SK-N-DZ (cell line): ENCODE data around the gene CXCR2.
"Not testable (repeated sequence)": the region's sequence is repeated elsewhere in the genome, so short reads cannot be mapped to it uniquely, and the experiment has no call there.

Source experiments
- DNase-seq: peaks from one replicate; pipeline ENCODE4 v3.0.0-alpha.2; 2015; ENCODE audit warnings: low spot score

CXCR2 gene

DNA sequence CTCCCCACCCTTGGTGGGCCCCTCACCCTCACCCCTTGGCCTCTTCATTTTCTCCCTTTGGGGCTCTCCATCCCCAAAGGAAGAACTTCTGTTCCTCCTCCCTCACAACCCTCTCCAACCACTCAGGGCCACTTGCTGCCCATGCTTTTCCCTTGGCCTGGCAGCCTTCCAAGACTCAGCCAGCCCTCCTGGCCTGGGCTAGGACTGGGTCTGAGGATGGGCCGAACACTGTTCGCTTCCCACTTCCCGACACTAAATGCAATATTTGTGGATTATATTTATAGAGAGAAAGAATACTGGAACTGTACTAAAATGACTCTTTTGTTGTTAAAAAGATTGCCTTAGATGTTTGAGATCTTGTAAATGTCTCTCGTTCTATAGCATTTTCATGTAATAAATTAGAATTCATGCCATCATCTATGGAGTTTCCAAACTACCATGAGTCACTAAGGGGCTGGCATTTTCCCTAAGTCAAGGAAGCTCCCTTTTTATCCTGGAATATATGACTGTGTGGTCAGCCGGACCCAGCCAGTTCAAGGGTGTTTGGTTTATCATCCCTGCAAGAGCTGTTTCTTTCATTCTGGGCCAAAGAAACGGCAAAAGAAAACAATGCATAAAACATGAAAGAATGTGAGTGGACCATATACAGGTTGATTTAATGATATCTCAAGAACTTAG lies 3.8 kb downstream of the CXCR2 start:
- DNase-seq, result no peak

DNA sequence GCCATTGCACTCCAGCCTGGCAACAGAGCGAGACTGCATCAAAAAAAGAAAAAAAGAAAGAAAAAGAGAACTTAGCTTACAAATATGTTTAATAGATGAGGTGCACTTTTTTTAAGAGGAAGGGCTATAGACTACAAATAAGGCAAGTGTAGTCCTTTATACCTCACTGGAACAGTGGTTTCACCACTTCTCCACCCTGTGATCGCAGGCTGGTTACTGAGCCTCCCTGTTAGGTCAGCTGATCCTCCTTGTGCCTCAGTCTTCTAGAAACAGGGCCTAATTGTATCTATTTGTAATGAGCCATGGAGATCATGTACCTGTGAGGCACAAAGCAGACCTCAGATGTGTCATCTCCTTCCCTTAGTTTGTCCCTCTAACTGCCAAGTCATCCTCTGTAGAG lies 4.5 kb downstream of the CXCR2 start:
- no peak for DNase-seq

DNA sequence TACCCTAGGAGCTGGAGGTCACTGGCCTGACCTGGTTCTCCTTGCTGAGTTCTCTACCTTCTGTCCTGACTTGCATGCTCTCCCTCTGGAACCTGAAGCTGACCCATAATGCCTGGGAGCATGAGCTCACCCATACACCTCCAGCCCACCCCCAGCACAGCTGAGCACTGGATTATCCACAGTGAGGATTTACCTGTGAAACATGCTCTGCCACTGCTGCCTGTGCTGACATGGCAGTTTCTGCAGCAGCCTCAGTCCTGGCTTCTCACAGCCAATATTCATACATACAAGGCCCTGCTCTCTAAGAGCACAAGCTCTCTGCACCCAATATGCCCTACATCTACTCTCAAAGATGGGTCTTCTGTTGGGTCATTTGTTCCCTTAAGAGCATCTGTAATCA lies 5.0 kb downstream of the CXCR2 start:
- no peak for DNase-seq

DNA sequence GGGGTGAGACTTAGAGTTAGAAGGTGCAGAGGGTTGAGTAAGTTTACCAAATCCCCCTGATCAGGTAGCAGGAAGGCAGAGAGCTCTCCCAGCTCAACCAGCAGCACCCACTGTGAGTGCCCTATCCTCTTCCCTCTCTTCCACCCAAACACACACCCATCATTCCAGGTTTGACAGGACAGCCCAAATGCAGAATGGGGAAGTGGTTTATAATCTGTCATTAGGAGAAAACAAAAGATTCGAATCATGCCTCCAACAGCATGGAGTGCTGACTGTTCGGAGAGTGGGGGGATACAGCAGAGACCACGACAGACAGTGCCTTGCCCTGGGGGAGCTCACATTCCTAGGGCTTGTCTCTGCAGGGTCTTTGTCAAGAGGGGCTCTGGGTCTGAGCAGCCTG lies 11.7 kb downstream of the CXCR2 start:
- no peak for DNase-seq

DNA sequence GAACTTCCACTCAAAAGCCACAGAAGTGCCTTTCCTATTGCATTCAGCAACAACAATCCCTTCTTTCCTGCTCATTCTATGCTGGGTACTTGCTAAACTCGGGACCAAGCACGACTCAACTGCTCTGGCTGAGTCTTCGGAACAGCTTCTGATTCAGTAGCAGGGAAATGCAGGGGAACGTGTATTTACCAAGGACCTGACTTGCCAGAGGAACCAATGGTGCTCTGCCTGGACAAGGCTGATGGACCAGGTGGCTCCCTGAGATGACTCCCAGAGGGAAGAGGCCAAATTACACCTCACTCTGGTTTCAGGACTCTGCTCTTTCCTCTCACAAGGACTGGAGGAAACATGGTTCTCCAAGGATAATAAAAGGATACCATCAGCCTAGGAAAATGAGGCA lies 12.2 kb downstream of the CXCR2 start:
- no peak for DNase-seq

DNA sequence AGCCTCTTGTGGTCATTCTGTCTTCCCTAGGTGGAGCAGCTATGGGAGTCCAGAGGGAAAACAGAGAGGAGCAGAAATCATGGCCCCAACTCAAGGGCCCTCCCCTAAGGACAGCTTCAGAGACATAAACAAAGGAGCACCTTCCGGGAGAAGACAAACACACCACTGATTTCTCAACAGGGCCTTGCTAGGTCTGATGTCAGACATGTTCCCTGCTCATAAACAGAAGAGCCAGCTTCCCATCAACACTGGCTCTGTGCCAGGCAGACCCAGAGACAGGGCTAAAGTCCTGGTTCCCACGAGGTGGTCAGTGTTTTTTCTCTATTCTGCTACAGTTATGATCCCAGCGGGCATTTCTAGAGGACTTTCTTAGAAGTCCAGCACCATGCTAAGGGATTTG lies 19.3 kb downstream of the CXCR2 start:
- no peak for DNase-seq

GRCh38 chr2:218146056-218146455 lies 20.2 kb downstream of the CXCR2 start:
- DNase-seq, result no peak

DNA sequence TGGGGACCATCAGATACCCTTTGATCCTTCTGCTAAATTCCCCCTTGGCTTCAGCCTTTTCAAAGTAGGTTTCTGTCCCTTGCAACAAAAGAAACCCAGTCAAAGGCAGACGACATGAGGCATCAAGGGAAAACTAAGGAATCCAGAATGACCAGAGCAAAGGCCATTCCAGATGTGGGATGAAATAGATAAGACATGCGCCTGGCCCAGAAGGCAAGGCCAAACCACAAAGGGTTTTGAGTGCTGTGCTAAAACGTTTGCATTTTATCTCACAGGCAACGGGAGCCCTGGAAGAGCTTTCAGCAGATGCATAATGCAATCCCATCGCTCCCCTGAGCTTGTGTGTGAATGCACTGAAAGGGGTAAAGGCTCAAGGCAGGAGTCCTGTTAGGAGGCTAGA lies 23.3 kb downstream of the CXCR2 start:
- DNase-seq, result no peak

DNA sequence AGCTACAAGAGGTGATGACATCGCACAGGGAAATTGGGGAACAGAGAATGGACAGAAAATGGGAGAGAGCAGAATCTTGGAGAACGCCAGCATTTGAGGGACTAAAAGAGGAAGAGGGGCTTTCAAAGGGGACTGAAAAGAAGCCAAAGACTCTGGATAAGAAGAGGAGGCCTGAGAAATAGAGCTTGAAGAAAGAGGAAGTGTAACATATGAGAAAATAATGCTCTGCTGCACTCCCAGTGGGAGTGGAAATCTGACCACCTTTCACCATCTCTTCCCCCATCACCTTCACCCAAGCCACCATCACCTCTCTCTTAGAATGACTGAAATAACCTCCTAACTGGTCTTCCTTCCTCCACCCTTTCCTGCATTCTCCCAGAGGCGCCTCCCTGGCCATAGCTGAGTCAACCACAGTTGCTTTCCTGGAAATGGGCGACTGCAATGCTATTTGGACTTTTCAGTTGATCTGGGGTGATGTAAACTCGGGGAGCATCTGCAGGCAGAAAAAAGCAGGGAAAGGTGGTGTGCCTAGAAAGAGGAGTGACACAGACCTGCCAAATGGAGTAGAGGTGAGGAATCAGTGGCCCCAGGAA lies 24.1 kb downstream of the CXCR2 start:
- no peak for DNase-seq

DNA sequence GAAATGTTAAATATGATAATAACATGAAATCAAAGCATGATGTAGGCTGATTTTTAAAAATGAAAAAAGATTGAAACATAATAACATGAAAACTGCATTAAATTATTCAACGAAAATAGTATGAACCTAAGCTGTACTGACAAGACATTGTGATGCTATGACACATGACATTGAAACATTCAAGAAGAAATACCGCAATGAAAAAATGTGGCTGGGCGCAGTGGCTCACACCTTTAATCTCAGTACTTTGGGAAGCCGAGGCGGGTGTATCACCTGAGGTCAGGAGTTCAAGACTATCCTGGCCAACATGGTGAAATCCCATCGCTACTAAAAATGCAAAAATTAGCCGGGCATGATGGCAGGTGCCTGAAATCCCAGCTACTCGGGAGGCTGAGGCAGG lies 26.3 kb downstream of the CXCR2 start:
- no peak for DNase-seq

- no peak for DNase-seq
Observed at GRCh38 chr2:218152777-218153176, 26.9 kb downstream of the CXCR2 start.

DNA sequence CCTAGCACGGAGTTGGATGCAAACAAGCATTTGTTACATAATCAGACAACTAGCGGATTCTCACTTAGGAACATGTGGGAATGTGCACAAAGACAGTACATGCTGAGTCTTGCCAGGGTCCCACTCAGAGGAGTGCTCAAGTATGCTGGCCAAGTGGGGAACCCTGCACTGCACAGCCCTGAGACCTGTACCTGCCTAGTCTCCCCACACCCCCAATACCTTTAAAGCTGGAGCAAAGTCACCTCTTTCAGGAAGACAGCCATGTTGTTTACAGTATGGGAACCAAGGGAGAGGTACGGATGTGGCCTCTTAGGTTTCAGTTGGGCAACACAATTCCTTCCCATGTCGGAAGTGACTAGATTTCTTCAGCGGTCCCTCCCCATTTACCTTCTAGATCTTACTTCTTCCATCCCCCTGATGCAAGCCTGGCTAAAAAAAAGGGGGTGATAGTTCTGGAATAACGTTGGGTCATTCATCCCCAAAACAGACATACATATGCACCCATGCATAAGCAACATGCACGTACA lies 30.2 kb downstream of the CXCR2 start:
- DNase-seq, result no peak

DNA sequence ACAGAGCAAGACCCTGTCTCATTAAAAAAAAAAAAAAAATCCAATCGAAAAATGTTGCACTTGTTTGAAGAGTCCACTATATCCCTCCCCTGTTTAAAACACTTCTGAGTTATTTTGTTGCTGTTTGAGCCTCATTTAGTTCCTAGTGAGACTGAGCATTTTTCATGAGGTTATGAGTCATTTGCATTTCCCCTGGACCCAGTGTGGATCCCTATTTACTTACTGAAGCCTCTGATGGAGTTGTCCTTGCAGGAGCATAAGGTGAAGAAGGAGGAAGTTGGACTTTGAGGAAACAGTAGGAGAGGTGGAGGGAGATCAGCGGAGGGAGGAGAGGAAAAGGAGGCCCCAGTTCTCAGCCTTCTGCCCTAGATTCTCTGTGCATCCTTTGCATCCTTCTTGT lies 35.8 kb downstream of the CXCR2 start:
- DNase-seq, result no peak

GRCh38 chr2:218162814-218163213 lies 37.0 kb downstream of the CXCR2 start:
- no peak for DNase-seq

GRCh38 chr2:218166791-218167190 lies 41.0 kb downstream of the CXCR2 start, which contains the start of gene CXCR1:
Gene CXCR1 (minus strand): TSS chr2:218166962. CDS start chr2:218165211, 1,751 bp downstream.
- DNase-seq, result no peak

- DNase-seq, result no peak
Observed at GRCh38 chr2:218168016-218168415, 42.2 kb downstream of the CXCR2 start.

DNA sequence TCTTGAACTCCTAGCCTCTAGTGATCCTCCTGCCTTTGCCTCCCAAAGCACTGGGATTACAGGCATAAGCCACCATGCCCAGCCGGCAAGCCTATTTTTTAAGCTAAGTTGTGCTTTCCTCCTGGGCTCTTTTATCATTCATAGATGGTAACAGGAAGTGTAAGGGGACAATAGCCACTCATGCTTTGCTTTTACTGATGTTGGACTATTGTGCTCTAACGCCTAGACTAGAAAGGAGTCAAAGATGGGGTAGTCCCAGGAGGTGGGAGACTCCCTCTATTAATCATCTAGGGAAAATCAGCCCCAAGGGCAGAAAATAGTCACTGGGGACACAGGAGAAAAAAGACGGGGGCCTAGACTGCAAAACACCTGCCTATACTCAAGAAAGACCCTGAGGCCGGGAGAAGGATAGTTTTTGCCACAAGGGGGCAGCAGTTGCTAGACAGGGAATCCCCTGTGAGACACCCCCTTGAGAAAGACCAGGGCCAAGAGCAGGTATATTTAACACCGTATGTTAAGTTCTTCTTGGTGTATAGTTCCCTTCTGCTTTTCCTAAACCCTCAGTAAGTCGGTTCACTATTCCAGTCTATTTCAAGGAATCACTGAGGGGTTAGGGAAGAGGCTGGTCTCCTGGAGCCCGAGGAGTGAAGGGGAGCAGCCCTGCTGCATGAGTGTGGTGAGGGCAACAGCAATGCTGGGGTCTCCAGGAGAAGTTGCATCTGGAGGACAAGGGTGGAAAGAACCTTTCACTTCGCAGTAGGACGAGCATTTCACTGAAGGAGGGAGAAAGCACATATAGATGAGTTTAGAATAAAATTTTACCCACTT lies 43.0 kb downstream of the CXCR2 start:
- DNase-seq, result peak; percentile 54

DNA sequence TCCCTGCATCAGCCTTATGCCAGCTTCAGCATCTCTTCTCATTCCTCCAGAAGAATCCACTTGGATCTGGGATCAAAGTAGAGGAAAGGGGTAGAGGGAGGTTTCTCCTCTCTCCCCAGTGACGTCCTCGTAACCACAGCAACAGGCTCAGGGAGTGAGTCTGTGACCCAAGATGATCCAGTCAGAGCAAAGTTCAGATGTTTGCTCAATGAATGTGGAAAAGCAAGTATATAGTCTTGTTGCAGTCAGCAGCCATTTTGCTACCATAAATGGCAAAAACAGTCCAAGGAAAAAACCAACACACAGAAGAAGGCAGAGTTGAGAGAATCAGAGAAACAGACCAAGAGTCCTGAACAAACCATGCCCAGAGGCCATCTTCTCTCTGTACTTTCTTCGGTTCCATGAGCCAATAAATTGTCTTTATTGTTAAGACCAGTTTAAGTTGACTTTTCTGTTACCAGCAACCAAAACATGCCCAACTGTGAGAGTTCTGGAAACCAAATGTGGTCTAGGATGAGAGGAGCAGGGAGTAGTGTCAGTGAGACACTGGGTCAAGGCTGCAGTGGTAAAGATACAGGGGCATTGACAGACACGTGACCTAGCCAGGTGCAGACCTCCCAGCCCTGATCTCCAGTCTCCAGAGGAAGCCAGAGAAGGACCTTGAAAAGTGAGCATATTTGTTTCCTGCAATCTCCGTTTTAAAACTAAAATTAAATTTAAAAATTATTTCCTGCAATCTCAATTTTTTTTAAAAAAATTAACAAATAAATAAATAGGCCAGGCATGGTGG lies 44.1 kb downstream of the CXCR2 start:
- no peak for DNase-seq

DNA sequence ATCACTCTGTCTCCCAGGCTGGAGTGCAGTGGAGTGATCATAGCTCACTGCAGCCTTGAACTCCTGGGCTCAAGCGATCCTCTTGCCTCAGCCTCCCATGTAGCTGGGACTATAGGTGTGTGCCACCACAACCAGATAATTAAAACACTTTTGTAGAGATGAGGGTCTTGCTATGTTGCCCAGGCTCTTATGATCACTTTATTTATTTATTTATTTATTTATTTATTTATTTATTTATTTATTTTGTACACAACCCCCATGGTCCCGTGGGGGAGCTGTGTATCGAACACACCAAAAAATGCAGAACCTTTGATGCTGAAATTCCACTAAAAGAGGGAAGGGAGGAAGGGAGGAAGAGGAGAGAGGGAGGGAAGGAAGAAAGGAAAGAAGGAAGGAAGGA lies 45.9 kb downstream of the CXCR2 start:
- not testable (repeated sequence) for DNase-seq

DNA sequence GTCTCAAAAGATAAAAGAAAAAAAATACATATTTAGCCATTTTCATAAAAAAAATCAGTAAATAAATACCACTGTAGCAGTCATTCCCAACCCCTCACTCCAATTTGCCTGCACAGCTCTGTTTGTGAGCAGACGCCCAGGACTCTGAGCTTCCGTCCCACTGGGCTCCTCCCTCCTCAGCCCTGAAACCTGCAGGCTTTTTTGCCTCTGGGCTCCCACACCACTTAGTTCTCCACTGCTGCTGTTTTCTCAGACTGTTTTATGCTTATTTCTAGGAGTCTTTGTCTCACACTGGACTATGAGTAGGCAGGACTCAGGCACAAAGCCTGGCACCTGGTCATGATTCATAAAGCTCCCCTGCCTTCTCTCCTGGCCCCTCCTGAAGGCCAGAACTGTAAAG lies 47.0 kb downstream of the CXCR2 start:
- no peak for DNase-seq

- no peak for DNase-seq
Observed at GRCh38 chr2:218179782-218180181, 54.0 kb downstream of the CXCR2 start.
